CD4-positive, alpha-beta T cell treated with Interferon alpha-2 for 1 hour (primary cell): ENCODE results near the gene GPR107.

ENCODE experiments used
- DNase-seq, 2 donors: peaks; one replicate each; pipeline ENCODE4 v3.0.0-alpha.2; 2020 to 2022

The GPR107 gene

GRCh38 chr9:130139251-130139650 is 85.5 kb downstream of the GPR107 start:
- DNase-seq: no peak

GRCh38 chr9:130140706-130141105 is 87.0 kb downstream of the GPR107 start:
- DNase-seq: peak in 1 of 2 donors; percentile 10

- DNase-seq: no peak
Measured at GRCh38 chr9:130142056-130142455, 88.3 kb downstream of the GPR107 start.

- no peak for DNase-seq
Measured at GRCh38 chr9:130142641-130143040, 88.9 kb downstream of the GPR107 start.

GRCh38 chr9:130143279-130143893 is 89.7 kb downstream of the GPR107 start:
- no peak for DNase-seq

- no peak for DNase-seq
Measured at GRCh38 chr9:130143958-130144366, 90.3 kb downstream of the GPR107 start.

- DNase-seq: no peak
Measured at GRCh38 chr9:130144703-130145102, 91.0 kb downstream of the GPR107 start.

- no peak for DNase-seq
Measured at GRCh38 chr9:130145658-130146057, 92.0 kb downstream of the GPR107 start.

GRCh38 chr9:130147198-130147597 is 93.5 kb downstream of the GPR107 start:
- no peak for DNase-seq

GRCh38 chr9:130147910-130148309 is 94.2 kb downstream of the GPR107 start:
- DNase-seq: no peak

GRCh38 chr9:130149031-130149430 is 95.3 kb downstream of the GPR107 start:
- no peak for DNase-seq

GRCh38 chr9:130149654-130150286 is 96.1 kb downstream of the GPR107 start:
- no peak for DNase-seq

GRCh38 chr9:130150779-130151382 is 97.2 kb downstream of the GPR107 start:
- no peak for DNase-seq

GRCh38 chr9:130154816-130155215 is 101.1 kb downstream of the GPR107 start:
- DNase-seq: no peak

- no peak for DNase-seq
Measured at GRCh38 chr9:130155647-130156046, 101.9 kb downstream of the GPR107 start.

GRCh38 chr9:130156672-130157071 is 103.0 kb downstream of the GPR107 start:
- no peak for DNase-seq

- no peak for DNase-seq
Measured at GRCh38 chr9:130157079-130157478, 103.4 kb downstream of the GPR107 start.

GRCh38 chr9:130158001-130158400 is 104.3 kb downstream of the GPR107 start:
- DNase-seq: no peak

- no peak for DNase-seq
Measured at GRCh38 chr9:130159057-130159456, 105.4 kb downstream of the GPR107 start.

GRCh38 chr9:130159915-130160670 is 106.4 kb downstream of the GPR107 start:
- no peak for DNase-seq

- no peak for DNase-seq
Measured at GRCh38 chr9:130160862-130161470, 107.3 kb downstream of the GPR107 start.

GRCh38 chr9:130165579-130165978 is 111.9 kb downstream of the GPR107 start:
- DNase-seq: no peak

- no peak for DNase-seq
Measured at GRCh38 chr9:130166399-130166798, 112.7 kb downstream of the GPR107 start.
